HG03039 (cell line): Measurements from ENCODE around the gene UBE2E2.
"Not testable (repeated sequence)": the region's sequence is repeated elsewhere in the genome, so short reads cannot be mapped to it uniquely, and the experiment has no call there.

Source experiments
- ATAC-seq: cut with Tn5 transposase; IDR thresholded peaks from one replicate; pipeline ENCODE4 v1.9.1; 2021; ENCODE audit warnings: mild to moderate bottlenecking, moderate library complexity; ENCODE audit not compliant: unreplicated experiment

UBE2E2 gene

DNA sequence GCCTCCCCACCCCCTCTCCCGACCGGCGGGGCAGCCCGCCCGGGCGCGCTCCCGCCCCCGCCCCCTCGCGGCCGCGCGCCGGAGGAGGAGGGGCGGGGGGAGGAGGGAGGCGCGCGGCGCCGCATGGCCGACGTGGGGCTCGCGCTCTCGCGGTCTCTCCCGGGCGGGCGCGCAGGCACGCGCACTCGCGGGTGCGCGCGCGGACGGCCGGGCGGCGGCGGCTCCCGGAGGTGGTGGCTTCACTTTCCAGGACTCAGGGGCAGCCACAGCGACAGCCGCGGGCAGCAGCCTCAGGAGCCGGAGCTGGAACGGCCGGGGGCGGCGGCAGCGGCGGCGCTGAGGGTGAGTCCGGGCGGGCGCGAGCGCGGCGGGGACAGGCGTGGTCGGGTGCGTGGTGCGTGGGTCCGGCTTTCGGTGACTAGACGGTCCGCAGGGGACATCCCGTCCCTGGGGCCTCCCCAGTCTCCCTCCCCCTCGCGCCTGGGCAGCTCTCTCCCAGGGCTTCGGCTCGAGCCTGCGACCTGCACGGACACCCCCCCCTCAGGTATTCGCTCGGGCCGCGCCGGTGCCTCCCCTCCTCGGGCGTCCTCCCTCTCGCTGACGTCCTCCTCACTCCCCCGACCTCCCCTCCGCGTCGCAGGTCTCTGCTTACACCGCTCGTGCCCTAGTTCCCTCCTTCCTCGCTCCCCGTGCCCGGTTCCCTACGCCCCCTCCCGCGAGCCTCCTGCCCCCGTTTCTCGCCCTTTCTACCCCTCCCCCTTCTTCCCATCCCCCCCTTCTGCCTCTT, at the start of gene UBE2E2:
Gene UBE2E2 (plus strand): TSS at position 407 of the 787 bp plus-strand sequence.
- ATAC-seq, result peak; percentile 68

DNA sequence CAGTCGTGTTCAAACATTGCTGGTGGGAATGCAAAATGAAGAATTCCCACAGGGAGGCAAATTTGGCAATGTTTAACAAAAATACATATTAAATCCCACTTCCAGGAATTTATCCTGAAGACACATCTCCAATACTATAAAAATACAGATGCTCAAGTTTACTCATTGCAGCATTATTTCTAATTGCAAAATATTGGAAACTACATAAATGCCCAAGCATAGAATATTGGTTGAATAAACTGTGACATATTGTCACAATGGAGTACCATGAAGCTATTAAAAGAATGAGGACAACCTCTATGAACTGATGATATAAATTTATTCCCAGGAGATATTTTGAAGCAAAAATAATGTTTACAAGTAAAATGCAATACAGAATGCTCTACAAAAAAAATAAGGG, 49.7 kb upstream of the UBE2E2 start:
- no peak for ATAC-seq

DNA sequence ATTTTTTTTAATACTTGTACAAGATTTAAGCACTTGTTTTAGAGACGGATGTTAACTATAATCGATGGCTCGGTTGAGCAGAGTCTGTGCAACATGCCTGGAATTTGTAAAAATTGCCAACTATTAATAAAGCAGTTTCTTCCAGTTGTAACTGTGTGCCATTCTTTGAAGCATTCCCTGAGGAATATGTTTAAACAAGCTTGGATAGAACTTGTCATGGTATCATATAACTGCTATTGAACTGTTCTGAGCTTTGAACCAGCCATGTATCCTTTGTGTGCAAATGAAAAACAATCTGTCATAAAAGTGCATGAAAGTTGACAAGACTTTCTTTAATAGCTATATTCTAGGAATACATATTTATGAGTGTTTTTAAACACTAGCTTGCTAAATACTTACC, 45.8 kb upstream of the UBE2E2 start:
- ATAC-seq, result no peak

DNA sequence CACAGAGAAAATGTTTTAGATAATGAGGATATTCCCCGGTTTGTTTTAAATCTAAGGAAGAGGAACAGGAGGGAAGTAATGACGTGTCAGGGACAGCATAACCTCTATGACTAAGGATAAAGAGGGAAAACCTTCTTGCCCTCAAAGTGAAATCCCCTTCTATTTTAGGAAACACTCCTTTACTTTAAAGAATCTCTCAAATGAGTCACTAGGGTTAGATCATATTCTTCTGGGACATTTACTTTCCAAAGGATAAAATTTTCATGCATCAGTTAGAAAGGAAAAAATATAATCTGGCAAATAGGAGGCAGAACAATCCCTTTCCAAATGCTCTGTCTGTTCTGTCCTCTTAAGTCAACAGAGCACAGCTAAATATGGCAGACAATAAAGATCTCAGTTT, 43.2 kb upstream of the UBE2E2 start:
- no peak for ATAC-seq

DNA sequence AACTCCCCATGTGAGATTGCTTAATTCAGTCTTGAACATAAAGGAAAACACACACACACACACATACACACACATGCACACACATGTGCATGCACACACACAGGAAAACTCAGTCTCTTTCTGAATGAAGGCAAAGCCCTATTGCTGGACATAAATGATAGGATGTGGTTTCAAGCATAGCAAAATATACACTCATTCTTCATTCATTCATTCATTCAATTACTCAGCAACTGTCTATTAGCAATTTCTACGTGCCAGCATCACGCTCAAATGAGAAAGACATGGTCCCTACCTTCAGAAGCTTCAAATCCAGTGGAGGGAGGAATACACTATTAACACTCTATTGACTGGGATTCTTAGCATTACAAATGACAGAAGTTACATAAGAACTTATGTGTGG, 41.8 kb upstream of the UBE2E2 start:
- ATAC-seq, result no peak

DNA sequence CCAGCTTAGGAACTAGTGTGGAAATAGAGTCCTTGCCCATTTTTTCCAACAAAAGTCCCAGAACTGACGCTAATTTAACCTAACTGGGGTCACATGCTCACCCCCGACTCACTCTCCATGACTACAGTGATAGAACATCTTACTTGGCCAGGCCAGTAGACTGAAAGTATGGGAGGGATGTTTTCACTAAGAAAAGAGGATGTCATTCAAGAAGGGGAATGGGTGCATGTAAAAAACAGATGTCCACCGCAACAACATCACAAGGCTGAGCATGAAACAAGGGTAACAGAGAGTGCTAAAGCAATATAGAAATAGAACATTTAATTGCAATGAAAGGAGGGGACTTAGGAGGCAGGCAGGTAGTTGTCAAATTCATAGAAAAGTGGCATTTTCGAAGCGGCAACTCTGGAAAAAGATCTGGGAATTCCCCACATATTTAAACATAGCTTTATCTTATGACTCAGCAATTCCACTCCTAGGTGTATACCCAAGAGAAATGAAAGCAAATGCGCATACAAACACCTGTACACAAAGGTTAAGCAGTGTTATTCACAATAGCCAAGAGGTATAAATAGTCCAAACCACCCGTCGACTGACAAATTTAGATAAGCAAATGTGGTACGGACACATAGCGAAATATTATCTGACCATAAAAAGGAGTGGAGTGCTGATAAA, 41.1 kb upstream of the UBE2E2 start:
- peak; percentile 61 for ATAC-seq

DNA sequence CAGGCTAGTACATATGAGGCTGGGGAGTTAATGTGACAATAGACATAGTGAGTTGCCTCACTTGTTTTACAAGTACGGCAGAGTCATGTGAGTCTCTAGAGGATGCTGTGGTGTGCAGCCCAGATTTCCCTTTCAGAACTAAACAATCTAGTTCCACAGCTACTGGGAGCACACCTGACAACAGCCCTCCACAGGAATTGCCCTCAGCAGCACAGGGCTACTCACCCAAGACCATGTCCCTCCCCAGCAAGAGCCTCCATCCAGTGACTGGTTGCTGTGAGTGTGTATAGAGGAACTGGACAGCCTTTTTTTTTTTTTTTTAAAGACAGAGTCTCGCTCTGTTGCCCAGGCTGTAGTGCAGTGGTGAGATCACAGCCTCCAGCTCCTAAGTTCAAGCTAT, 40.2 kb upstream of the UBE2E2 start:
- ATAC-seq, result peak; percentile 39

DNA sequence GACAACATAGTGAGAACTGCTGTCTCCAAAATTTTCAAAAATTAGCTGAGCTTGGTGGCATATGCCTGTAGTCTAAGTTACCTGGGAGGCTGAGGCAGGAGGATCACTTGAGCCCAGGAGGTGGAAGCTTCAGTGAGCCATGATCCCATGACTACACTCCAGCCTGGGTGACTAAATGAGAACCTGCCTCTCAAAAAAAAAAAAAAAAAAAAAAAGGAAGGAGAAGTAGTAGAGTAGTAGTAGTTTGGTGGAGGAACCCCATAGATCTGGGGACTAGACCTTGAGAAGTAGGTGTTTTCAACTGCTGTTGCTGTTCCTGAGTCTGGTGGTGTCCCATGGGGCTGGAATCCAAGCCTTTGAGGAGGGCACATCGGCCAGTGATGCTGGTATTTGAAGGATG, 38.4 kb upstream of the UBE2E2 start:
- ATAC-seq, result no peak

DNA sequence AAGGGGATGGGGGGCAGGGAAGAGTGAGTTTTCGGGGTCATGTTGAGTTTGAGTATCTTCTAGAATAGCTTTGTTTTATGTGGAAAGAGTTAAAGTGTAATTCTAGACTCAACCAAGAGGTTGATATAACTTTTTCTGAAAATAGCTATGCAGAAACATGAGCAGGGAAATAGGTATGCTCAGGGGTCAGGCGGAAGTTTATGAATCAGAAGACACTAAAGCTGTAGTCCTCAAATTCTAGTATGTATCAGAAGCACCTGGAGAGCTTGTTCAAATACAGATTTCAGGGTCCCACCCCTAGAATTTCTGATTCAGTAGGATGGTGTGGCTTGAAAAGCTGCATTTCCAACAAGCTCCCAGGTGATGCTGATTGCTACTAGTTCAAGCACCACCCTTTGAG, 37.6 kb upstream of the UBE2E2 start:
- ATAC-seq, result no peak

DNA sequence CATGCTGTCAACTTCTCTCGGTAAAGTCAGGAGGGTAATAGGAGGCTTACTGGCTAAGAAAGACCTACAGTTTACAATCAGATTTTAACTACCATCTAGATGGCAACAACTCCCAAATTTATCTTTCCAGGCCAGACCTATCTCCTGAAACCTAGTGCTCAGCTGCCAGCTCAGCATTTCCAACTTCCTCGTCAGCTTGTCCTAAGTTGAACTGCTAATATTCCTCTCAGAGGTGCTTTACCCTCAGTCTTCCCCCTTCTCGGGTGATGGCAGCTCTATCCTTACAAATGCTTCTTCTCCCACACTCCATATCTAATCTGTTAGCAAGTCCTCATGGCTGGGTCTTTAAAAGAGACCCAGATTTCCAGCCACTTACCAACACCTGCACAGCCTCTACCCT, 36.9 kb upstream of the UBE2E2 start:
- no peak for ATAC-seq

DNA sequence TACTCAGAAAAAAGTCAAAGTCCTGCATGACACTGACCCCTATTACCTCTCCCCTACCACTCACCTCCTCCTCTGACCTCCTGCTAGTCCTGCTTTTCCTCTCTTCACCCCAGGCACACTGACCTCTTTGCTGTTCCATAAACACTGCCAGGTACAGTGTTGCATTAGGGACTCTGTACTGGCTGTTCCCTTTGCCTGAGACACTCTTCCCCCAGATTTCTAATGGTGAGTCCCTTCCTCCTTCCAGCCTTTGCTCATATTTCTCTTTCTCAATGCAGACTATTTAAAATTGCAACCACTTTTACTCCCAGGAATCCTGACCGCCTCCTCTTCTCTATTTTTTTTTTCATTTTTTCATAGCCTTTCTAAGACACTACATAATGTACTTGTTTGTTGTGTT, 36.3 kb upstream of the UBE2E2 start:
- ATAC-seq, result no peak

DNA sequence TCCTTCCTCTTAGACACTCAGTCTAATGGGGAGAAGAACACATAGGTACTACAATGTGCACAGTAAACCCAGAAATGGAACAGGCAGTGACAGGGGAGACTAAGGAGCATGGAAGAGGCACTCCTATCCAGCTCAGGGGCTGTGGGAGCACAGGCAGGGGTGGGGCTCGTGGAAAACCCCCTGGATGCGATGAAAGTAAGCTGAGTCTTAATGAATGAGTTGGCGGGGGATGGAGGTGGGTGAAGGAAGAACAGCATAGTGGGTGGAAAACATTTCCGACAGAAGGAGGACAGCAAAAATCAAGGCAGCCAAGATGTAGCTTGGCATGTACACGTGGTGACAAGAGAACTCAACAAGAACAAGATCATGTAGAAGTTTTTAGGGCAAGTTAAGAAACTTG, 33.6 kb upstream of the UBE2E2 start:
- ATAC-seq, result no peak

DNA sequence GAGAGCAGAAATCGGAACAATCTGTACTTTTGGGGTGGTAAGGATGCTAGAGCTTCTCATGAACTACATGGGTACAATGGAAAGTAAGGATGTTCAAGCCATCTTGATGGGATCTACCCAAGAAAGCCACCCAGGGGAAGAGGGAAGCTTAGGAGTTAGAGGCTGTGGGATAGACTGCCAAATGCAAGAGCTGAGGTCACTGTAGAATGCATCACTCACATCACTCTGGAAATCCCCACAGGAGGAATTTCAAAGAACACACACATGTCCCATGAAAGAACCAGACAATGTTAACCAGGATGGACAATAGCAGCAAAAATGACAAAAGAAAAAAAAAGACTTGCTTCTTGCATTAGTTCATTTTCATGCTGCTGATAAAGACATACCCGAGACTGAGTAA, 32.8 kb upstream of the UBE2E2 start:
- ATAC-seq, result no peak

DNA sequence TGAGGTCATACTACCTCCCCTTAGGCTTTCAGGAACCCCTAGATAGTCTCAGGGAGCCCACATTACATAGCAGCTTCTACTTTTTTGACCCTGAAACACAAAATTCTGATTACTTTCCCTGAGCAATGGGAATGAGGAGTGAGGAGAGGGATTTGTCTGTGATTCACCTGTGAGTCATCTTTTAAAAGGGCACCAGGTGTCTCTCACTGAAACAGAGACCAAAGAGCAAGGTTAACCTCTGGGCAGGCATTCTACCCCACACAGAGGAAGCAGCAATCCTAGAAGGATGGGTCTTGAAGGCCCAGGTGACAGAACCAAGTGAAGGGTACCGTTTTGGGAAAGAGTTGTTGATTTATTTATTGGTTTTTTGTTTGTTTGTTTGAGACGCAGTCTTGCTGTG, 31.1 kb upstream of the UBE2E2 start:
- no peak for ATAC-seq

DNA sequence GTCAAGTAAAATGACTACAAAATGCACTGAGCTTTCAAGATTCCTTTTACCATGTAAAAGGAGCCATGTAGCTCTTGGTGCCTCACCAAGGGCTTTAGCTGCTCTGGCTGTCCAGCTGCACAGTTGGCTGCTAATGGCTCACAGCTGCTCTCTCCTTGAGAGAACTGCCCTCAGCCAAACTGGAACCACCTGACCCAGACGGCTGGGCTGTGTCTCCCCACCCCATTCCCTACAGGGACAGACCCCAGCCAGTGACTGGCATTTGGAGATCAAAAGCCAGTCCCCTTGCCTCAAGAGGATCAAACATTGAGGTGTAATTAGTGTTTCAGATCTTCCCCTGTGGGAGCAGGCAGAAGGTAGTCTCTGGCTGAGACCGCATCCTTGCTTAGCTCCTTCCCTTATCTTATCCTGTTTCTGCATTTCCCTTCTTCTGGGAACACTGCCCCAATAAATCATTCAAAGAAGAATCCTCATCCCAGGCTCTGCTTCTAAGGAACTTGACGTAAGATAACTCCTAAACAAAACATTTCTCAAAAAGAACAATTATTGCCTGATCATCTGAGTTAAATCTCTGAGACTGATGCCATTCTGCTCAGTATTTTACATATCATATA, 28.6 kb upstream of the UBE2E2 start:
- no peak for ATAC-seq

DNA sequence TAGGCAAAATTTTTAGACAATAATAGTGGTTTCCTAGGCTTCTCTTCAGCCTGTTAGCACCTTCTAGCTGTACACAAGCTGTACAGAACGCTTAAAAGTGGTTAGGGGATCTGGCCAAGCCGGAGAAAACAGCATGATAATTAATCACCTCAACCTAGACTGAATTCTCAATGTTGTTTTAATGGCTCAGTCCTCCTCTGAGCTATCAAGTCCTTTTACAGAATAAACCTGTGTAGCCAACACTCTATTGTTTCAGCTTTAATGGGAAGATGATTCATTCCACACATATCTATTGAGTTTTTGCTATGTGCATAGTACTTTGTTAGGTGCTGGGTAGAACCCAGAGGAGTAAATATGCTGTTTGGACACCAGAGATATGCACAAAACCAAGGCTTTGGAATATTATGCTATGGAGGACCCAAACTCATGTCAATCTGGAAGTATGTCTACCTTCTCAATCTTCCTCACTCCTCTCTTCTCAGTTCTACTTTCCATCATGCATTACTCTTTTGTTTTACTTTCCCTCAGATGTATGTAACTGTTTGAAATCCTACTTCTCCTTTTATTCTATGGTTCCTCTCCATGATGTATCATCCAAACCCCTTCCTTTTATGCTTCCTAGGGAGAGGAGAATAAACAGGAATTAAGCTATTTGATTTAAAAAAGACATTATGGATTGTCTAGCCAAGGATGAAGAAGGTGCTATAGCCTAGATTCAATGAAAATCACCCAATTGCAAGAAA, 27.6 kb upstream of the UBE2E2 start:
- no peak for ATAC-seq

DNA sequence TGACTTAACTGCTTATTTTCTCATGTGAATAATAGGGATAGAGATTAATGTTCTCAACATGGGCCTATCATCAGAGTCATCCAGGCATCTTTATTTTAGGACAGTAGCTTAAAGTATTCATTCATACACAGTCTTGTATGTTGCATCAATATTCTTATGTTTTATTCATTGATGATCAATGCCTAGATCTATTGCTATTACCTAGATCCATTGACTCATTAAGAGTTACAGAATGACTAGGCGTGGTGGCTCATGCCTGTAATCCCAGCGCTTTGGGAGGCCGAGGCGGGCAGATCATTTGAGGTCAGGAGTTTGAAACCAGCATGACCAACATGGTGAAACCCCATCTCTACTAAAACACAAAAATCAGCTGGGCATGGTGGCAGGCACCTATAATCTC, 26.3 kb upstream of the UBE2E2 start:
- ATAC-seq, result not testable (repeated sequence)

DNA sequence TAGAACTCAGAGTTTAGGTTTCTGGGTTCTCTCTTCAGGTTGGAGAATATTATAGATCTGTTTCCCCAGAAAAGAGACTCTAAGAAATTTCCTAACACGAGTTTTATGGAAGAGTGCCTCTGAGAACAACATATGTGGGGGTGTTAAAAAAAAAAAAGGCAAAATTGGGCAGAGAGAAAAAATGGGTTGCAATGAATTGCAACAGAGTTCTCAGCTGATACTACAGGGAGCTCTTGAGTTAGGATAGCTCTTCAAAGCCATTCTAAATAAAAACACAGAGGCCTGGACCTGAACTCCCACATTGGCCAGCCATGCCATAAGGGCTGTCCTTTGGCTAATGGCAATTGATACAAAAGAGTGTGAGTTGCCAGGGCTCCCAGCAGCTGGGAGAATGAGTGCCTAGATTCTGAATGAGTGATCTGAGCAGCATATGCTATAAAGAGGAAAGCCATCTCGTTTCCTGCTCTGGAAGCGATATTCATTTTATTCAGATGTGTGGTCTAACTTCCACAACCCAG, 20.1 kb upstream of the UBE2E2 start:
- ATAC-seq, result no peak

DNA sequence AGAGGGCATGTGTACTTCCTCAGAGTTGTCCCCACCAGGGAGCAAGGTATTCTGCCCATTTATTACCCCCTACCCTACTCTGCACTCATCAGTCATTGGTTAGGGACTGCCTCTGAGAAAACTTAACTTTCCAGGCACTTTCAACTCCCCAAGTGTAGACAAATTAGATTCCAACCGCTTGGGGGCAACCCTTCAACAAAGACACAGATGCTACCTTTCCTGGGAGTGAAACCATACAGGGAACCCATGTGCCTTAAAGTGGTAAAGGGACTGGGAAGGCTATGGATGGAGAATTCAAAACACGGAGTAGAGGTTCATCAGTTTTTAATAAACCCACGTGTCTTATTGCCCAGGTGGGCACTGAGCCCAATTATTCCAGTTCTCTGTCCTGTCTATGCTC, 19.4 kb upstream of the UBE2E2 start:
- ATAC-seq, result no peak

DNA sequence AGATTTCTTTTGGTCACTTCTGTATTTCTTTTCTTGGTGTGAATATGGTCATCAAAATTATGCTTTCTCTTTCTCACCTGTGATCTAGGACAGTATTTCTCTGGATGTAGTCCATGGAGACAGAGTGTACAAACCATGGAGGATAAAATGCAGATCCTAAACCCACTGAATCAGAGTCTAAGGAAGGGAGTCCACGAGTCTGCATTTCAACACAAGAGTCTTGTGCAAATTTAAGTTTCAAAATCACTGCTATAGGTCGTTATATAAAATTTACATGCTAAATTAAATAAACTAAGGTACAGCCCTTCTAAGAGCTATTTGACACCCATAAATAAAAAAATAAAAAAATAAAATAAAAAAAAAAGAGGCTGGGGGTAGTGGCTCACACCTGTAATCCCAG, 17.3 kb upstream of the UBE2E2 start:
- no peak for ATAC-seq

DNA sequence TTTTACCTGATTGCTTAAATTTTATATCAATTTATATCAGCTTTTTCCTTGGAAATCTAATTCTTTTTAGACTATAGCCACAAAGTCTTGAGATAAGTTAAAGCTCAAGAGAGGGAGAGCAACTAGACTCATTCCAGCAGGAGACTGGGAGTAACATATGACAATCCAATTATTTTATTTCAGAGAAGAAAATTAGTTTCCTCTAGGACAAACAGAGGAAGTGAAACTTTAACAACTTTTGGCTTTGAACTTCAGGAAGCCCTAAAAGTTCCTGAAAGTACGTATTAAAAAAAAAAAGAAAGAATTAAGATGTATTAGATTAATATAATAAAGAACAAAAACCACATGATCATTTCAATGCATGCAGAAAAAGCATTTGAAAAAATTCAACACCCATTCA, 13.9 kb upstream of the UBE2E2 start:
- no peak for ATAC-seq
